Ovary (tissue), 9 donors: ENCODE measurements around the gene NTN5. TPM values are rescaled to one million over a fixed set of nuclear protein-coding genes. Genes with fewer than 3 reads are reported as not detected.

Source experiments
- DNase-seq, 5 donors: peaks; one replicate each; pipeline ENCODE4 v3.0.0-alpha.2; 2019 to 2020
- H3K27ac ChIP-seq, 2 donors: fragments of 200-600 bp; one replicate each; pipeline versions ENCODE4 v1.5.1 to v1.8.0; 2019 to 2022
- H3K27me3 ChIP-seq: fragments of 200-600 bp; one replicate; pipeline ENCODE4 v1.8.0; 2022
- H3K36me3 ChIP-seq: fragments of 200-600 bp; sonication (generic); one replicate; pipeline ENCODE4 v1.5.1; 2019
- H3K4me1 ChIP-seq: one replicate; pipeline ENCODE4 v1.8.1; 2013; ENCODE audit warnings: mild to moderate bottlenecking, moderate library complexity; ENCODE audit not compliant: insufficient read depth
- H3K4me3 ChIP-seq: fragments of 200-600 bp; sonication (generic); one replicate; pipeline ENCODE4 v1.5.1; 2017
- H3K9me3 ChIP-seq, 2 donors: fragments of 200-600 bp in 1 of 2; sonication (generic) in 1 of 2; one replicate each; pipeline versions ENCODE4 v1.5.1 to v1.8.1; 2013 to 2019; ENCODE audit warnings: mild to moderate bottlenecking in 1 of 2, moderate library complexity in 1 of 2
- CTCF ChIP-seq, 3 donors: fragments of 450-650 bp in 2 of 3; fragments of 200-600 bp in 1 of 3; IDR thresholded peaks; one replicate each; pipeline versions ENCODE4 v1.5.1 to v1.8.0; 2016 to 2022; ENCODE audit warnings: antibody characterized with exemption in 3 of 3, mild to moderate bottlenecking in 1 of 3
- EP300 ChIP-seq: sonication (generic); formaldehyde crosslinking; IDR thresholded peaks from one replicate; pipeline ENCODE4 v1.6.1; 2017; ENCODE audit warnings: antibody characterized with exemption
- POLR2A ChIP-seq: fragments of 450-650 bp; IDR thresholded peaks from one replicate; pipeline ENCODE4 v1.6.1; 2017; ENCODE audit warnings: antibody characterized with exemption, mild to moderate bottlenecking, moderate library complexity
- WGBS, 3 donors: extraction: QIAGEN DNeasy Blood & Tissue Kit in 1 of 3; methylation state at CpG; one replicate each; pipeline versions ENCODE4 v1.1.5 to v1.1.7; 2013 to 2017; 5-methylcytosine and 5-hydroxymethylcytosine counted together
- intact Hi-C, 4 donors: fragments of 100-400 bp; cut with DNase I; formaldehyde crosslinking; loops; one replicate each; pipeline versions ENCODE4 v1.11.0 to v1.15.1; 2022 to 2023
- polyA plus RNA-seq, 2 donors: library from polyadenylated mRNA; stranded (reverse); fragments of 200-250 nt in 1 of 2; fragments of 350-450 nt in 1 of 2; fragmentation: Illumina TruSeq in 1 of 2; extraction: RNeasy Lipid Tissue Mini Kit (QIAGEN cat#74804) in 1 of 2; gene quantifications; one replicate each; pipeline ENCODE4 v1.2.3, GENCODE V29; 2013 to 2014
- total RNA-seq, 7 donors: library from RNA; depleted of rRNA in 2 of 7; stranded (reverse); fragments of >200 nt in 2 of 7; fragmentation: NEBNext Ultra II Directional in 3 of 7; extraction: Animal tissue kit (Norgen Biotek cat#: 25700) in 3 of 7; gene quantifications; one replicate each; pipeline versions ENCODE4 v1.1.0 to v1.2.4, GENCODE V29; 2016 to 2023
- donor health status: DM: no; HTN: no; CAD: no; lungs with moderate emphysema.
- donor health status: DM: no; HTN: no; CAD: no.
- donor health status: Bipolar disorder and iron deficiency.
- donor health status: DM: yes; HTN: yes; CAD: no.
- donor health status: DM: no; HTN: no; CAD: no.
- donor health status: DM: yes; HTN: yes; CAD: no.

The NTN5 gene
- total and polyA plus RNA-seq, 9 donors: 0.23 to 3.8 (median 2.0) TPM

- 23 to 31% (median 25%) methylated on average over 19 of the region's 19 CpGs for WGBS, 3 donors
- no peaks in the 10 kb centered on the region for H3K36me3 ChIP-seq
- H3K9me3 ChIP-seq: no peaks in the 10 kb centered on the region
- intact Hi-C loops: loop anchor here in 1 of 4 donors (10.0 kb wide), 1 partner anchor 71 kb away; the partner anchor contains the start of gene CA11
- no peak for TF ChIP-seq POLR2A
- peak; percentile 47 to 68 (median 60) for DNase-seq
- H3K27ac ChIP-seq: peak overlapping the region; percentile 26 to 79
- peak overlapping the region; percentile 35 for H3K4me3 ChIP-seq
- peaks cover 38% of the 10 kb centered on the region for H3K4me1 ChIP-seq
- no peaks in the 10 kb centered on the region for H3K27me3 ChIP-seq
Observed at GRCh38 chr19:48715681-48716171, 42.9 kb upstream of the NTN5 start.

GRCh38 chr19:48714759-48715675, 42.2 kb upstream of the NTN5 start:
- peak; percentile 48 to 70 (median 58) for DNase-seq
- intact Hi-C loops: loop anchor here in 2 of 4 donors (5.0 to 10.0 kb wide), 2 partner anchors 38 to 70 kb away; partner anchors contain the start of gene CA11 (in 1 of the 2)
- Histone ChIP-seq H3K36me3 (no peaks in the 10 kb centered on the region), H3K9me3 (no peaks in the 10 kb centered on the region), H3K4me3 (peak overlapping the region; percentile 35), H3K27ac (peak overlapping the region; percentile 26 to 79), H3K27me3 (no peaks in the 10 kb centered on the region), H3K4me1 (peaks cover 35% of the 10 kb centered on the region)
- TF ChIP-seq POLR2A (no peak), CTCF (IDR thresholded peaks at IDR 0.05) (no peak), EP300 (no peak)
- WGBS, 3 donors: 29 to 37% (median 35%) methylated on average over 26 of the region's 26 CpGs

- Histone ChIP-seq H3K36me3 (no peaks in the 10 kb centered on the region), H3K27me3 (no peaks in the 10 kb centered on the region), H3K4me3 (peak overlapping the region; percentile 63), H3K9me3 (no peaks in the 10 kb centered on the region), H3K4me1 (peaks cover 27% of the 10 kb centered on the region), H3K27ac (peak overlapping the region; percentile 26 to 79)
- WGBS, 3 donors: 0 to 1% (median 0%) methylated on average over 67 of the region's 67 CpGs
- intact Hi-C loops: loop anchor here in 3 of 4 donors (2.0 to 10.0 kb wide), 3 partner anchors 37 to 69 kb away; partner anchors contain the start of gene CA11 (in 1 of the 3)
- TF ChIP-seq POLR2A: no peak
- TF ChIP-seq CTCF (IDR thresholded peaks at IDR 0.05): no peak
- peak; percentile 99 for DNase-seq
Observed at GRCh38 chr19:48713864-48714755, 41.3 kb upstream of the NTN5 start.

GRCh38 chr19:48713041-48713863, 40.4 kb upstream of the NTN5 start:
- Histone ChIP-seq H3K27ac (peak overlapping the region in 1 of 2 donors; percentile 71), H3K36me3 (no peaks in the 10 kb centered on the region), H3K4me1 (peaks cover 20% of the 10 kb centered on the region), H3K4me3 (peak overlapping the region; percentile 63), H3K9me3 (no peaks in the 10 kb centered on the region), H3K27me3 (no peaks in the 10 kb centered on the region)
- intact Hi-C loops: loop anchor here in 3 of 4 donors (2.0 to 10.0 kb wide), 3 partner anchors 36 to 68 kb away; partner anchors contain the start of gene CA11 (in 1 of the 3)
- 14 to 17% (median 14%) methylated on average over 25 of the region's 25 CpGs for WGBS, 3 donors
- peak in 3 of 5 donors; percentile 37 to 55 (median 54) for DNase-seq
- TF ChIP-seq CTCF (IDR thresholded peaks at IDR 0.05) (no peak), EP300 (no peak), POLR2A (no peak)
